A673 (cell line): ENCODE data around the gene CFAP46. TPM values are rescaled to one million over a fixed set of nuclear protein-coding genes. Genes with fewer than 3 reads are reported as not detected.

Experiments used
- BruUV-seq: library from RNA; stranded (reverse); fragments of 400-500 nt; replicated peaks from 2 replicates; lab custom pipeline; 2021; lab: Mats Ljungman, UMichigan
- CTCF ChIA-PET: fragments of 300-600 bp; sonication (Branson Sonifier 250); formaldehyde crosslinking; loops from one replicate; lab custom pipeline; 2022; ENCODE audit warnings: antibody characterized with exemption; lab: Charles Lee
- POLR2A ChIA-PET: fragments of 300-600 bp; sonication (Branson Sonifier 250); formaldehyde crosslinking; loops from one replicate; lab custom pipeline; 2022; ENCODE audit warnings: antibody characterized with exemption; ENCODE audit not compliant: low non-redundant PET; lab: Charles Lee
- DNase-seq: peaks from one replicate; pipeline ENCODE4 v3.0.0-alpha.2; 2015; ENCODE audit warnings: low spot score
- H3K27ac ChIP-seq: fragments of 200-600 bp; sonication (generic); 2 replicates; pipeline ENCODE4 v1.5.1; 2016; ENCODE audit warnings: mixed run types, low read depth, mild to moderate bottlenecking, mixed read lengths, antibody characterized with exemption, low read length; ENCODE audit not compliant: poor library complexity, severe bottlenecking
- H3K27me3 ChIP-seq: fragments of 200-600 bp; sonication (generic); replicated peaks from 2 replicates; pipeline ENCODE4 v1.6.1; 2017; ENCODE audit warnings: mixed run types, low read depth, mild to moderate bottlenecking, mixed read lengths, antibody characterized with exemption, low read length; ENCODE audit not compliant: insufficient read depth, poor library complexity
- H3K36me3 ChIP-seq: fragments of 200-600 bp; sonication (generic); 2 replicates; pipeline ENCODE4 v1.6.1; 2016; ENCODE audit warnings: mixed run types, mild to moderate bottlenecking, mixed read lengths, antibody characterized with exemption, low read length; ENCODE audit not compliant: insufficient read depth, poor library complexity, severe bottlenecking
- H3K4me1 ChIP-seq: fragments of 200-600 bp; sonication (generic); 2 replicates; pipeline ENCODE4 v1.6.1; 2017; ENCODE audit warnings: mixed run types, mild to moderate bottlenecking, mixed read lengths, antibody characterized with exemption, low read length; ENCODE audit not compliant: insufficient read depth, poor library complexity, severe bottlenecking
- H3K4me3 ChIP-seq: fragments of 200-600 bp; sonication (generic); 2 replicates; pipeline ENCODE4 v1.5.1; 2016; ENCODE audit warnings: low read depth, mixed run types, mild to moderate bottlenecking, mixed read lengths, low read length; ENCODE audit not compliant: poor library complexity, severe bottlenecking
- H3K9me3 ChIP-seq: fragments of 200-600 bp; sonication (generic); 2 replicates; pipeline ENCODE4 v1.6.1; 2016; ENCODE audit warnings: mixed run types, low read depth, mild to moderate bottlenecking, mixed read lengths, antibody characterized with exemption, low read length; ENCODE audit not compliant: poor library complexity, severe bottlenecking
- EZH2 ChIP-seq: fragments of 200-600 bp; sonication (generic); IDR thresholded peaks from 2 replicates; pipeline ENCODE4 v1.6.1; 2017; ENCODE audit warnings: borderline replicate concordance, low read depth, mild to moderate bottlenecking, mixed read lengths, antibody characterized with exemption, low read length; ENCODE audit not compliant: poor library complexity, severe bottlenecking
- intact Hi-C: fragments of 100-400 bp; cut with micrococcal nuclease; formaldehyde crosslinking; loops from one replicate; pipeline ENCODE4 v1.10.0; 2022; ENCODE audit not compliant: unreplicated experiment
- total RNA-seq: library from RNA; stranded (reverse); gene quantifications from 2 replicates; pipeline ENCODE4 v1.2.3, GENCODE V29; 2021
- TF ChIP-seq, protein P1 (sequence below): fragments of 300-800, 200-600 bp; sonication (generic); conservative IDR thresholded peaks from 2 replicates; pipeline ENCODE4 v1.5.1; 2017; ENCODE audit warnings: low read depth, mild to moderate bottlenecking, antibody characterized with exemption, low read length, moderate library complexity, mixed read lengths

CFAP46 gene
- total RNA-seq, 1 experiment from 2014 or later, result 1.9 TPM

DNA sequence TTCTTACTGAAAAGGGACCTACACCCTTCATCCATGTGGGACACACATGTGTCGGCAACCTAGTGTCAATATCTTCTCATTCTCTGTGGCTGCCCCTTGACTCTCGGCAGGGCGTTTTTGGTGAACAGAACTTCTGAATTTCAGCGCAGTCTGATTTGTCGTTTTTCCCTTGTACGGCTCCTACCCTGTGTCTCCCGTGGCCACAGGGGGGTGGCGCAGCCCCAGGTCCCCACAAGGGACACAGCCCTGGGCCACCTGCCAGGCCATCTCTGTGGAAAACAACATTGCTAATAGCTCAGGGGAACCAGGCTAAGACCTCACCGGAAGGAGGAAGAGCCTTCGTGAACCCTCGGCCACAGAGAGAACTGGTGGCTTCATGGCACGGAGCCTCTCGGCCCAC is 103.3 kb downstream of the CFAP46 start:
- intact Hi-C loops, result loop anchor here (10.0 kb wide), 2 partner anchors 184 to 286 kb away; no protein-coding TSS in a partner anchor
- H3K4me3 ChIP-seq, result no peak overlapping the region
- DNase-seq, result no peak
- H3K36me3 ChIP-seq, result no peaks in the 10 kb centered on the region
- peaks cover 11% of the 10 kb centered on the region for H3K9me3 ChIP-seq
- no peaks in the 10 kb centered on the region for H3K4me1 ChIP-seq
- TF ChIP-seq, protein P1, sequence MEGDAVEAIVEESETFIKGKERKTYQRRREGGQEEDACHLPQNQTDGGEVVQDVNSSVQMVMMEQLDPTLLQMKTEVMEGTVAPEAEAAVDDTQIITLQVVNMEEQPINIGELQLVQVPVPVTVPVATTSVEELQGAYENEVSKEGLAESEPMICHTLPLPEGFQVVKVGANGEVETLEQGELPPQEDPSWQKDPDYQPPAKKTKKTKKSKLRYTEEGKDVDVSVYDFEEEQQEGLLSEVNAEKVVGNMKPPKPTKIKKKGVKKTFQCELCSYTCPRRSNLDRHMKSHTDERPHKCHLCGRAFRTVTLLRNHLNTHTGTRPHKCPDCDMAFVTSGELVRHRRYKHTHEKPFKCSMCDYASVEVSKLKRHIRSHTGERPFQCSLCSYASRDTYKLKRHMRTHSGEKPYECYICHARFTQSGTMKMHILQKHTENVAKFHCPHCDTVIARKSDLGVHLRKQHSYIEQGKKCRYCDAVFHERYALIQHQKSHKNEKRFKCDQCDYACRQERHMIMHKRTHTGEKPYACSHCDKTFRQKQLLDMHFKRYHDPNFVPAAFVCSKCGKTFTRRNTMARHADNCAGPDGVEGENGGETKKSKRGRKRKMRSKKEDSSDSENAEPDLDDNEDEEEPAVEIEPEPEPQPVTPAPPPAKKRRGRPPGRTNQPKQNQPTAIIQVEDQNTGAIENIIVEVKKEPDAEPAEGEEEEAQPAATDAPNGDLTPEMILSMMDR, result no peak
- POLR2A ChIA-PET, result no interaction called here
- BruUV-seq, result no TSS peak
- CTCF ChIA-PET, result no interaction called here
- no peak overlapping the region for H3K27ac ChIP-seq
- H3K27me3 ChIP-seq, result peaks cover 24% of the 10 kb centered on the region

DNA sequence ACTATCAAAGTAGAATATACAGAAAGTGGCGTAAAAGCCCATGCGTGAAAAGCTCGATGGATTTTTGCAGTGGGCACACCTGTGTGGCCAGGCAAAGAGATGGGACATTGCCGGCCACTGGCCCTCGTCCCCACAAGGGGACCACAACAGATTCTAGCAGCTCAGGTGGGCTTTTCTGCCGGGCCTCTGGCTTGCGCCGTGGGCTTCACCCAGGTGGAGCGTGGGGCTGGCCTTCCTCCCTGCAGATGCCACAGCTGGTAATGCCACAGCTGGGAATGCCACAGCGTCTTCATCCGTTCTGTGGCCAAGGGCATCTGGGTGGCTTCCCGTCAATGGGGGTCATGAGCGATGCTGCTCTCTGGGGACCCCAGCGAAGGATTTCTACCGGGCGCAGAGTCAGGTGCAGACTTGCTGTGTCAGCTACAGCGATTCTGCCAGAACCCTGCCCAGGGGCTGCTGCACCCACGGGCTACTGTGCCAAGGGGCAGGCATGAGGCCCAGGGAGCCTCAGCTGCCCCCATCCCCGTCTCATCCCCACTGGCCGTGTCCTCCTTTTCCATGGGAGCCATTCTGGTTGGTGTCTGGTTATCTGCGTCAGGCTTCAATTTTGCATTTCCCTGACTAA is 103.9 kb downstream of the CFAP46 start:
- intact Hi-C loops, result loop anchor here (10.0 kb wide), 2 partner anchors 184 to 286 kb away; no protein-coding TSS in a partner anchor
- Histone ChIP-seq H3K36me3 (no peaks in the 10 kb centered on the region), H3K4me3 (no peak overlapping the region), H3K9me3 (peaks cover 11% of the 10 kb centered on the region), H3K4me1 (no peaks in the 10 kb centered on the region), H3K27ac (no peak overlapping the region), H3K27me3 (peaks cover 30% of the 10 kb centered on the region)
- BruUV-seq, result no TSS peak
- ChIA-PET POLR2A (no interaction called here), CTCF (no interaction called here)
- TF ChIP-seq, protein P1, result no peak
- no peak for TF ChIP-seq EZH2
- DNase-seq, result no peak

DNA sequence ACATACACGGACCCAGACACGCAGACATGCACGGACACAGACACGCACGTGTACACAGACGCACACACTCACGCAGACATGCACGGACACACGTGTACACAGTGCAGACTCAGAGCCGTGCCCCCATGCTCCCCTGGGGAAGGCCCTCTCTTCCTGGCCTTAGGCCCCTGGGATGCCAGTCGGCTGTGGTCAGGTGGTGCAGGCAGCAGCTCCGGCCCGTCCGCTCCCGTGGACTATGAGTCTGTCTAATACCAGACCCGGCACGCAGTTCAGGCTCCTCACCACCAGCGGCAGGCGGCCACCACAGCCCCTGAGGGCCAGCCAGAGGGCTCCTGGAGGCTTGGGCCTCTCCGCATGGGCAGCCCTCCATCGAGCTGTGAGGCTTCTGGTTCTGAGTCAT is 104.5 kb downstream of the CFAP46 start:
- ChIA-PET CTCF (no interaction called here), POLR2A (no interaction called here)
- peaks cover 35% of the 10 kb centered on the region for H3K27me3 ChIP-seq
- BruUV-seq, result no TSS peak
- no peak overlapping the region for H3K4me3 ChIP-seq
- H3K36me3 ChIP-seq, result no peaks in the 10 kb centered on the region
- no peak for DNase-seq
- intact Hi-C loops, result loop anchor here (10.0 kb wide), 2 partner anchors 183 to 287 kb away; no protein-coding TSS in a partner anchor
- no peak overlapping the region for H3K27ac ChIP-seq
- no peaks in the 10 kb centered on the region for H3K4me1 ChIP-seq
- TF ChIP-seq, protein P1, result no peak
- TF ChIP-seq EZH2, result no peak
- peaks cover 9% of the 10 kb centered on the region for H3K9me3 ChIP-seq
